A673 (cell line): ENCODE data around the gene PKP3. TPM values are rescaled to one million over a fixed set of nuclear protein-coding genes. Genes with fewer than 3 reads are reported as not detected.

Experiments
- BruUV-seq: library from RNA; stranded (reverse); fragments of 400-500 nt; replicated peaks from 2 replicates; lab custom pipeline; 2021; lab: Mats Ljungman, UMichigan
- CTCF ChIA-PET: fragments of 300-600 bp; sonication (Branson Sonifier 250); formaldehyde crosslinking; loops from one replicate; lab custom pipeline; 2022; ENCODE audit warnings: antibody characterized with exemption; lab: Charles Lee
- POLR2A ChIA-PET: fragments of 300-600 bp; sonication (Branson Sonifier 250); formaldehyde crosslinking; loops from one replicate; lab custom pipeline; 2022; ENCODE audit warnings: antibody characterized with exemption; ENCODE audit not compliant: low non-redundant PET; lab: Charles Lee
- DNase-seq: peaks from one replicate; pipeline ENCODE4 v3.0.0-alpha.2; 2015; ENCODE audit warnings: low spot score
- H3K27ac ChIP-seq: fragments of 200-600 bp; sonication (generic); 2 replicates; pipeline ENCODE4 v1.5.1; 2016; ENCODE audit warnings: mixed run types, low read depth, mild to moderate bottlenecking, mixed read lengths, antibody characterized with exemption, low read length; ENCODE audit not compliant: poor library complexity, severe bottlenecking
- H3K27me3 ChIP-seq: fragments of 200-600 bp; sonication (generic); replicated peaks from 2 replicates; pipeline ENCODE4 v1.6.1; 2017; ENCODE audit warnings: mixed run types, low read depth, mild to moderate bottlenecking, mixed read lengths, antibody characterized with exemption, low read length; ENCODE audit not compliant: insufficient read depth, poor library complexity
- H3K36me3 ChIP-seq: fragments of 200-600 bp; sonication (generic); 2 replicates; pipeline ENCODE4 v1.6.1; 2016; ENCODE audit warnings: mixed run types, mild to moderate bottlenecking, mixed read lengths, antibody characterized with exemption, low read length; ENCODE audit not compliant: insufficient read depth, poor library complexity, severe bottlenecking
- H3K4me1 ChIP-seq: fragments of 200-600 bp; sonication (generic); 2 replicates; pipeline ENCODE4 v1.6.1; 2017; ENCODE audit warnings: mixed run types, mild to moderate bottlenecking, mixed read lengths, antibody characterized with exemption, low read length; ENCODE audit not compliant: insufficient read depth, poor library complexity, severe bottlenecking
- H3K4me3 ChIP-seq: fragments of 200-600 bp; sonication (generic); 2 replicates; pipeline ENCODE4 v1.5.1; 2016; ENCODE audit warnings: low read depth, mixed run types, mild to moderate bottlenecking, mixed read lengths, low read length; ENCODE audit not compliant: poor library complexity, severe bottlenecking
- H3K9me3 ChIP-seq: fragments of 200-600 bp; sonication (generic); 2 replicates; pipeline ENCODE4 v1.6.1; 2016; ENCODE audit warnings: mixed run types, low read depth, mild to moderate bottlenecking, mixed read lengths, antibody characterized with exemption, low read length; ENCODE audit not compliant: poor library complexity, severe bottlenecking
- CTCF ChIP-seq: fragments of 300-800, 200-600 bp; sonication (generic); conservative IDR thresholded peaks from 2 replicates; pipeline ENCODE4 v1.5.1; 2017; ENCODE audit warnings: low read depth, mild to moderate bottlenecking, antibody characterized with exemption, low read length, moderate library complexity, mixed read lengths
- EZH2 ChIP-seq: fragments of 200-600 bp; sonication (generic); IDR thresholded peaks from 2 replicates; pipeline ENCODE4 v1.6.1; 2017; ENCODE audit warnings: borderline replicate concordance, low read depth, mild to moderate bottlenecking, mixed read lengths, antibody characterized with exemption, low read length; ENCODE audit not compliant: poor library complexity, severe bottlenecking
- intact Hi-C: fragments of 100-400 bp; cut with micrococcal nuclease; formaldehyde crosslinking; loops from one replicate; pipeline ENCODE4 v1.10.0; 2022; ENCODE audit not compliant: unreplicated experiment
- total RNA-seq: library from RNA; stranded (reverse); gene quantifications from 2 replicates; pipeline ENCODE4 v1.2.3, GENCODE V29; 2021

PKP3 gene
- total RNA-seq, 1 experiment from 2014 or later: not detected

- Histone ChIP-seq H3K27me3 (no peaks in the 10 kb centered on the region), H3K4me1 (peaks cover 9% of the 10 kb centered on the region), H3K4me3 (peak overlapping the region; percentile 31), H3K27ac (no peak overlapping the region), H3K36me3 (no peaks in the 10 kb centered on the region), H3K9me3 (no peaks in the 10 kb centered on the region)
- ChIA-PET POLR2A (no interaction called here), CTCF (interaction anchor here (0.6 kb wide), 1 partner anchor 64 kb away, joined by 8 read pairs; no protein-coding TSS in a partner anchor)
- intact Hi-C loops: no loop called here
- TF ChIP-seq CTCF (no peak), EZH2 (no peak)
- BruUV-seq: no TSS peak
- DNase-seq: no peak
Observed at GRCh38 chr11:368414-369335, 25.3 kb upstream of the PKP3 start.

- intact Hi-C loops: no loop called here
Observed at GRCh38 chr11:369336-370018, 24.5 kb upstream of the PKP3 start, which contains the start of gene B4GALNT4. Gene B4GALNT4, plus strand, starts transcription at chr11:369499. Its CDS starts 305 bp downstream, at chr11:369804.

More at GRCh38 chr11:369336-370018, 24.5 kb upstream of the PKP3 start, which contains the start of gene B4GALNT4:
- Histone ChIP-seq H3K27ac (no peak within 1 kb of the TSS), H3K9me3 (no peaks in the 10 kb centered on the region), H3K4me3 (peak within 1 kb of the TSS; percentile 44), H3K27me3 (no peaks in the 10 kb centered on the region), H3K36me3 (no peaks in the 10 kb centered on the region), H3K4me1 (peaks cover 9% of the 10 kb centered on the region)
- TF ChIP-seq EZH2 (no peak), CTCF (no peak)
- DNase-seq: peak; percentile 25
- BruUV-seq: no TSS peak
- CTCF ChIA-PET: no interaction called here
- POLR2A ChIA-PET: no interaction called here
